T-helper 2 cell treated with Interferon-gamma antibody and Interleukin-4, amounts not matched to agents 5 μg/mL and 100 μg/mL, for 36 hours (primary cell): ENCODE data around the gene RHBDF2.

Source experiments
- DNase-seq: peaks from one replicate; pipeline ENCODE4 v3.0.0; 2021; ENCODE audit warnings: low spot score
- H3K27ac Mint-ChIP-seq: one replicate; pipeline ENCODE4 v1.8.0; 2021; ENCODE audit warnings: mild to moderate bottlenecking, mixed read lengths
- H3K27me3 Mint-ChIP-seq: one replicate; pipeline ENCODE4 v1.8.0; 2021; ENCODE audit warnings: low read depth, mixed read lengths
- H3K36me3 Mint-ChIP-seq: one replicate; pipeline ENCODE4 v1.8.0; 2021; ENCODE audit warnings: low read depth, mixed read lengths
- H3K4me1 Mint-ChIP-seq: one replicate; pipeline ENCODE4 v1.8.0; 2021; ENCODE audit warnings: low read depth, mixed read lengths
- H3K4me3 Mint-ChIP-seq: one replicate; pipeline ENCODE4 v1.8.0; 2022; ENCODE audit warnings: mild to moderate bottlenecking, moderate library complexity, mixed read lengths
- H3K9me3 Mint-ChIP-seq: one replicate; pipeline ENCODE4 v1.8.0; 2021; ENCODE audit warnings: mixed read lengths

Gene RHBDF2

GRCh38 chr17:76478097-76478496 lies 23.1 kb downstream of the RHBDF2 start:
- Mint-ChIP-seq H3K27me3 (no peaks in the 10 kb centered on the region), H3K4me1 (peaks cover 2% of the 10 kb centered on the region), H3K36me3 (peaks cover 16% of the 10 kb centered on the region), H3K4me3 (no peak overlapping the region), H3K9me3 (no peaks in the 10 kb centered on the region), H3K27ac (no peak overlapping the region)
- DNase-seq: no peak

- H3K4me1 Mint-ChIP-seq: peaks cover 2% of the 10 kb centered on the region
- no peaks in the 10 kb centered on the region for H3K9me3 Mint-ChIP-seq
- no peak for DNase-seq
- H3K27ac Mint-ChIP-seq: no peak overlapping the region
- H3K27me3 Mint-ChIP-seq: no peaks in the 10 kb centered on the region
- H3K4me3 Mint-ChIP-seq: no peak overlapping the region
- peaks cover 20% of the 10 kb centered on the region for H3K36me3 Mint-ChIP-seq
Measured at GRCh38 chr17:76477576-76477975, 23.6 kb downstream of the RHBDF2 start.

DNA sequence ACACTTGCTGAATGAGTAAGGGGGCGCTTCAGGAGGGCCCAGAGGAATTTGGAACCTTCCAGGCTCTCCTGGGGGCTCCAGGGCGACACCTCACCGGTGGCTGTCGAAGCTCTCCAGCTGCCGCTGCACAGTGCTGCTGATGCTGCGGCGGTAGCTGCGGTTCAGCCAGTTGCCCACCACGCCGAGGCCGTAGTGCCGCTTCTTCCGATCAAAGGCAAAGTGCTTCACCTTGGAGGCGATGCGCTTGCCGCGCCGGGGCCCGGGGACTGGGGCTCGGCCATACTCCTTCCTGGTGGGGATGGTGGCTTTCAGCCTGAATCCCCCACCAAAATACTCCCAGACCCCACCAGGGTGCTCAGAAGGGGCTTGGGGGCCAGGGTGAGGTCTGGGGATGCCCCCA lies 24.5 kb downstream of the RHBDF2 start:
- H3K9me3 Mint-ChIP-seq: no peaks in the 10 kb centered on the region
- peaks cover 21% of the 10 kb centered on the region for H3K36me3 Mint-ChIP-seq
- no peaks in the 10 kb centered on the region for H3K27me3 Mint-ChIP-seq
- peaks cover 2% of the 10 kb centered on the region for H3K4me1 Mint-ChIP-seq
- no peak overlapping the region for H3K27ac Mint-ChIP-seq
- no peak overlapping the region for H3K4me3 Mint-ChIP-seq
- DNase-seq: no peak

DNA sequence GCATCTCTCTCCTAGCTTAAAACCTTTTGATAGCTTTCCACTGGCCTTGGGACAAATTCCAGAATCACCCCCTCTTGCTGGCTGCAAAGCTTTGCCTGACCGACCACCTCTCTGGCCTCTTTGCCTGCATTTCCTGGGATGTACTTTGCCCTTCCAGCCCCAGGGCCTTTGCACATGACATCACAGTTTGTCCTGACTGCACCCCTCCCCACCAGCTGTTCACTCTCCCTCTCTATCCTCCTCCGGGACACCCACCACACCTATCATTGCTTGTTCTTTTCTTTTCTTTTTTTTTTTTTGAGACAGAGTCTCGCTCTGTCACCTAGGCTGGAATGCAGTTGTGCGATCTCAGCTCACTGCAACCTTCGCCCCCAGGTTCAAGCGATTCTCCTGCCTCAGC lies 25.9 kb downstream of the RHBDF2 start:
- Mint-ChIP-seq H3K4me3 (no peak overlapping the region), H3K9me3 (no peaks in the 10 kb centered on the region), H3K27ac (no peak overlapping the region), H3K36me3 (peaks cover 21% of the 10 kb centered on the region), H3K27me3 (no peaks in the 10 kb centered on the region), H3K4me1 (no peaks in the 10 kb centered on the region)
- no peak for DNase-seq

DNA sequence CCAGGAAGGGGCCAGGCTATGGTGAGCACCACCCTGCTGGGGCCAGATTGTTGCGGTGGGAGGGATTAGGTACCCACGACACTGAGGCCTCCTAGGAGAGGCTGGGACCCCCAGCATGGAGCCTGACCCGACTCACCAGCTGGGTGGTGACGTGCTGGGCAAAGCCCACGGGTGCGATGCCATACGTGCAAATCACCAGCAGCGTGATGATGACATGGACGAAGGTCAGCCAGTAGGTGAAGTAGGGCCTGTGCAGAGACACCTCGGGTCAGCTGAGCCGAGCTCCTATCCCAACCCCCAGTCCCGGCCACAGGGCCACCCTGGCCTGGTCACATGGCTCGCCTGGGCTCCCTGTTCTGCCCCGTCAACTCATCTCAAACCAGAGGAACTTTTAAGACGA lies 26.3 kb downstream of the RHBDF2 start:
- H3K9me3 Mint-ChIP-seq: no peaks in the 10 kb centered on the region
- no peak overlapping the region for H3K4me3 Mint-ChIP-seq
- H3K4me1 Mint-ChIP-seq: no peaks in the 10 kb centered on the region
- H3K27ac Mint-ChIP-seq: no peak overlapping the region
- no peak for DNase-seq
- H3K36me3 Mint-ChIP-seq: peaks cover 21% of the 10 kb centered on the region
- H3K27me3 Mint-ChIP-seq: no peaks in the 10 kb centered on the region

GRCh38 chr17:76474238-76474637 lies 27.0 kb downstream of the RHBDF2 start:
- no peak for DNase-seq
- no peak overlapping the region for H3K27ac Mint-ChIP-seq
- H3K36me3 Mint-ChIP-seq: peaks cover 19% of the 10 kb centered on the region
- H3K4me3 Mint-ChIP-seq: no peak overlapping the region
- H3K27me3 Mint-ChIP-seq: no peaks in the 10 kb centered on the region
- no peaks in the 10 kb centered on the region for H3K9me3 Mint-ChIP-seq
- H3K4me1 Mint-ChIP-seq: no peaks in the 10 kb centered on the region

- no peak overlapping the region for H3K27ac Mint-ChIP-seq
- no peaks in the 10 kb centered on the region for H3K27me3 Mint-ChIP-seq
- no peak for DNase-seq
- H3K9me3 Mint-ChIP-seq: no peaks in the 10 kb centered on the region
- no peaks in the 10 kb centered on the region for H3K4me1 Mint-ChIP-seq
- H3K36me3 Mint-ChIP-seq: peaks cover 19% of the 10 kb centered on the region
- H3K4me3 Mint-ChIP-seq: no peak overlapping the region
Measured at GRCh38 chr17:76473541-76473985, 27.7 kb downstream of the RHBDF2 start.

- Mint-ChIP-seq H3K9me3 (no peaks in the 10 kb centered on the region), H3K4me1 (no peaks in the 10 kb centered on the region), H3K27me3 (no peaks in the 10 kb centered on the region), H3K27ac (no peak overlapping the region), H3K4me3 (no peak overlapping the region), H3K36me3 (peaks cover 14% of the 10 kb centered on the region)
- no peak for DNase-seq
Measured at GRCh38 chr17:76472726-76473125, 28.5 kb downstream of the RHBDF2 start.

GRCh38 chr17:76472258-76472645 lies 29.0 kb downstream of the RHBDF2 start:
- H3K27me3 Mint-ChIP-seq: no peaks in the 10 kb centered on the region
- peaks cover 14% of the 10 kb centered on the region for H3K36me3 Mint-ChIP-seq
- H3K4me3 Mint-ChIP-seq: no peak overlapping the region
- no peak for DNase-seq
- no peak overlapping the region for H3K27ac Mint-ChIP-seq
- no peaks in the 10 kb centered on the region for H3K9me3 Mint-ChIP-seq
- no peaks in the 10 kb centered on the region for H3K4me1 Mint-ChIP-seq

DNA sequence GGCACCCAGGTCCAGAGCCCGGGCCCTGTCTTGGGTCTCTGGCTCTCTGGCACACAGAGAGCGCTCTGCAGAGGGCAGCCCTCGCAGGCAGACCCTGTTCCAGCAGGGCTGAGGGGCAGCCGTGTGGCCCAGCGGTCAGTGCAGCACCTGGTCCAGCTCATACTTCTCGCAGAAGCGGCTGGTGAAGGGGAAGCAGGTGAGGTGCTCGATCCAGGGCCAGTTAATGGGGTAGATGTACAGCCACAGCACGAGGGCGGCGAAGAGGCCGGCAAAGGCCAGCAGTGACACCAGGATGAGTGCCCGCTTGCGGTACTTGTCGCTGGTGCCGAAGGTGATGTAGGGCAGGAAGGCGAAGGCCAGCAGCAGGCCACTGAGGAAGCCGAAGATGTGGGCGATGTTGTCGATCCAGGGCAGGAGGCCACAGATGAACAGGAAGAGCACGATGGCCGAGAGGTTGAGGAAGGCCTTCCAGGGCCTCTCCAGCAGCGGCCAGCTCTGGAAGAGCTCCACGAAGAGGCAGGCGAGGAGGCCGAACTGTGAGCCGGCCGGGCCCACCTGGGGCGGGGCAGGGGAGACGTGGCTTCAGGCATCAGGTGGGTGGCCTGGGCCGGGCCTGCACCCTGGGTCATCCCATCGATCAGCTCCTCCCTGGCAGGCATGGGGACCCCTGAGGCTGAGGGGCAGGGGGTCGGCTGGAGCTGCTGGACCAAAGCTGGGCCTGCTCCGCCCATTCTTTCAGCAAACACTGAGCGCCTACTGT lies 29.5 kb downstream of the RHBDF2 start:
- Mint-ChIP-seq H3K27me3 (no peaks in the 10 kb centered on the region), H3K9me3 (no peaks in the 10 kb centered on the region), H3K27ac (no peak overlapping the region), H3K36me3 (peaks cover 14% of the 10 kb centered on the region), H3K4me3 (no peak overlapping the region), H3K4me1 (no peaks in the 10 kb centered on the region)
- no peak for DNase-seq

- Mint-ChIP-seq H3K9me3 (no peaks in the 10 kb centered on the region), H3K27ac (no peak overlapping the region), H3K4me3 (no peak overlapping the region), H3K36me3 (peaks cover 13% of the 10 kb centered on the region), H3K4me1 (peaks cover 5% of the 10 kb centered on the region), H3K27me3 (no peaks in the 10 kb centered on the region)
- no peak for DNase-seq
Measured at GRCh38 chr17:76469991-76470739, 31.1 kb downstream of the RHBDF2 start.

- H3K27ac Mint-ChIP-seq: no peak overlapping the region
Measured at GRCh38 chr17:76469076-76469990, 31.9 kb downstream of the RHBDF2 start.

GRCh38 chr17:76468634-76469010 lies 32.6 kb downstream of the RHBDF2 start:
- H3K4me3 Mint-ChIP-seq: no peak overlapping the region
- no peak for DNase-seq
- peaks cover 12% of the 10 kb centered on the region for H3K36me3 Mint-ChIP-seq
- no peak overlapping the region for H3K27ac Mint-ChIP-seq
- no peaks in the 10 kb centered on the region for H3K9me3 Mint-ChIP-seq
- H3K27me3 Mint-ChIP-seq: no peaks in the 10 kb centered on the region
- H3K4me1 Mint-ChIP-seq: peaks cover 5% of the 10 kb centered on the region

More at GRCh38 chr17:76469076-76469990, 31.9 kb downstream of the RHBDF2 start:
- no peak overlapping the region for H3K4me3 Mint-ChIP-seq
- H3K9me3 Mint-ChIP-seq: no peaks in the 10 kb centered on the region
- peaks cover 5% of the 10 kb centered on the region for H3K4me1 Mint-ChIP-seq
- no peak for DNase-seq
- H3K36me3 Mint-ChIP-seq: peaks cover 12% of the 10 kb centered on the region
- no peaks in the 10 kb centered on the region for H3K27me3 Mint-ChIP-seq
